ENCODE measurements around the gene CADM2.

The CADM2 gene

GRCh38 chr3:85660451-85660850 lies 701.7 kb downstream of the CADM2 start (continued):
- TF ChIP-seq ZNF18 (tag by site-specific recombination; IDR thresholded peaks at IDR 0.05) (no peak), MYNN (tag by site-specific recombination; IDR thresholded peaks at IDR 0.05; ENCODE audit: borderline replicate concordance) (no peak), ZNF830 (tag by site-specific recombination; IDR thresholded peaks at IDR 0.05; ENCODE audit: low read depth) (no peak)

- Histone ChIP-seq H3K36me3 (ENCODE audit: control insufficient read depth in 2 of 2, insufficient read depth in 1 of 2, low read length in 2 of 2) (no peaks in the 10 kb centered on the region), H3K4me3 (ENCODE audit: low read depth, low read length) (no peak overlapping the region), H3K27ac (ENCODE audit: extremely low read depth, low read depth, low read length) (no peak overlapping the region), H3K9me3 (ENCODE audit: control insufficient read depth, insufficient read depth, low read depth, low read length) (no peaks in the 10 kb centered on the region), H3K4me1 (ENCODE audit: control insufficient read depth, insufficient read depth, low read length) (no peaks in the 10 kb centered on the region)
- ChIA-PET CTCF (no interaction called here), POLR2A (no interaction called here)
- TF ChIP-seq ZFP41 (tag by site-specific recombination; IDR thresholded peaks at IDR 0.05; ENCODE audit: borderline replicate concordance) (no peak), ZNF423 (tag by site-specific recombination; IDR thresholded peaks at IDR 0.05) (no peak), PRDM2 (tag by site-specific recombination; IDR thresholded peaks at IDR 0.05; ENCODE audit: borderline replicate concordance) (no peak), ZEB2 (tag by site-specific recombination; IDR thresholded peaks at IDR 0.05) (no peak), WT1 (tag by site-specific recombination; IDR thresholded peaks at IDR 0.05) (no peak), ZNF133 (tag by site-specific recombination; IDR thresholded peaks at IDR 0.05) (no peak), ZNF76 (tag by site-specific recombination; IDR thresholded peaks at IDR 0.05; ENCODE audit: borderline replicate concordance, low read depth) (no peak), ZNF398 (tag by site-specific recombination; IDR thresholded peaks at IDR 0.05) (no peak), ZBTB49 (tag by site-specific recombination; IDR thresholded peaks at IDR 0.05; ENCODE audit: low read depth) (no peak), INSM2 (tag by site-specific recombination; IDR thresholded peaks at IDR 0.05) (no peak), ZSCAN23 (tag by site-specific recombination; IDR thresholded peaks at IDR 0.05) (no peak), KLF9 (tag by site-specific recombination; IDR thresholded peaks at IDR 0.05; ENCODE audit: low read depth) (no peak), ZNF596 (tag by site-specific recombination; IDR thresholded peaks at IDR 0.05) (no peak), ZNF184 (tag by site-specific recombination; IDR thresholded peaks at IDR 0.05) (no peak), ZNF341 (tag by site-specific recombination; IDR thresholded peaks at IDR 0.05; ENCODE audit: low read depth) (no peak), ZNF280D (tag by site-specific recombination; IDR thresholded peaks at IDR 0.05) (no peak), GLIS1 (tag by site-specific recombination; IDR thresholded peaks at IDR 0.05) (no peak)
Measured at GRCh38 chr3:85662462-85662861, 703.7 kb downstream of the CADM2 start.
